GM12878 (cell line): Measurements from ENCODE around the gene MRPS35. TPM values are rescaled to one million over a fixed set of nuclear protein-coding genes. Genes with fewer than 3 reads are reported as not detected.

Source experiments
- ATAC-seq: fragments of 200-7000 bp; cut with Tn5 transposase; 3 replicates; pipeline ENCODE4 v1.9.1; 2020; ENCODE audit warnings: mild to moderate bottlenecking, moderate library complexity
- BruUV-seq: library from RNA; stranded (reverse); fragments of 400-500 nt; replicated peaks from 2 replicates; lab custom pipeline; 2021; lab: Mats Ljungman, UMichigan
- CTCF ChIA-PET: fragments of 300-600 bp; sonication (Branson Sonifier 250); formaldehyde crosslinking; extraction: SDS; loops from one replicate; lab custom pipeline; 2021; ENCODE audit warnings: inconsistent platforms; lab: Yijun Ruan, JAX
- POLR2A ChIA-PET: fragments of 350-600 bp; formaldehyde crosslinking; extraction: SDS; loops from one replicate; lab custom pipeline; 2021; ENCODE audit warnings: inconsistent platforms; lab: Charles Lee
- RAD21 ChIA-PET: fragments of 300-600 bp; sonication (Branson Sonifier 250); formaldehyde crosslinking; loops from one replicate; lab custom pipeline; 2023; ENCODE audit warnings: antibody characterized with exemption; ENCODE audit not compliant: unreplicated experiment; lab: Charles Lee
- SMC1A ChIA-PET: fragments of 300-600 bp; sonication (Branson Sonifier 250); formaldehyde crosslinking; loops from one replicate; lab custom pipeline; 2023; ENCODE audit not compliant: unreplicated experiment, uncharacterized antibody; lab: Charles Lee
- DNase-seq: peaks from one replicate; pipeline ENCODE4 v3.0.0-alpha.2; 2011; ENCODE audit warnings: low read depth, low spot score
- FAIRE-seq: peaks from 3 replicates; lab custom pipeline; 2011; peaks lifted over from hg19 to GRCh38; lab: Jason Lieb, UNC
- H2AFZ ChIP-seq: 2 replicates; pipeline ENCODE4 v1.6.0; 2011; ENCODE audit warnings: low read depth, low read length, control low read depth; ENCODE audit not compliant: control insufficient read depth
- H3K27ac ChIP-seq: 2 replicates; pipeline ENCODE4 v1.5.1; 2011; ENCODE audit warnings: control low read depth; ENCODE audit not compliant: control insufficient read depth, insufficient read depth
- H3K27me3 ChIP-seq, 2 experiments: replicated peaks in 1 of 2; 2 replicates each; pipeline versions ENCODE4 v1.6.0 to v1.6.1; 2011; ENCODE audit warnings: low read length in 1 of 2; ENCODE audit not compliant: control insufficient read depth in 2 of 2, insufficient read depth in 2 of 2
- H3K36me3 ChIP-seq, 2 experiments: 2 replicates each; pipeline ENCODE4 v1.5.1; 2011; ENCODE audit warnings: low read length in 1 of 2; ENCODE audit not compliant: control insufficient read depth in 2 of 2, insufficient read depth in 2 of 2
- H3K4me1 ChIP-seq: 2 replicates; pipeline ENCODE4 v1.6.1; 2011; ENCODE audit warnings: mild to moderate bottlenecking, low read length, moderate library complexity, mixed read lengths; ENCODE audit not compliant: control insufficient read depth, insufficient read depth
- H3K4me2 ChIP-seq: 2 replicates; pipeline ENCODE4 v1.6.0; 2011; ENCODE audit warnings: control low read depth; ENCODE audit not compliant: control insufficient read depth, insufficient read depth
- H3K4me3 ChIP-seq: fragments of 200-600 bp; sonication (generic); 2 replicates; pipeline ENCODE4 v1.5.1; 2016
- H3K79me2 ChIP-seq: 2 replicates; pipeline ENCODE4 v1.6.0; 2011; ENCODE audit warnings: low read length; ENCODE audit not compliant: control insufficient read depth, insufficient read depth
- H3K9ac ChIP-seq: 2 replicates; pipeline ENCODE4 v1.8.0; 2011; ENCODE audit warnings: low read length, control low read depth, mixed read lengths; ENCODE audit not compliant: control insufficient read depth, insufficient read depth
- H3K9me3 ChIP-seq: replicated peaks from 3 replicates; pipeline ENCODE4 v1.5.1; 2011; ENCODE audit warnings: mild to moderate bottlenecking, low read length; ENCODE audit not compliant: control insufficient read depth, insufficient read depth
- H4K20me1 ChIP-seq: 2 replicates; pipeline ENCODE4 v1.6.0; 2011; ENCODE audit not compliant: control insufficient read depth, insufficient read depth
- BACH1 ChIP-seq: fragments of 450-650 bp; IDR thresholded peaks from 2 replicates; pipeline ENCODE4 v1.6.1; 2017; ENCODE audit warnings: mild to moderate bottlenecking, borderline replicate concordance
- BCL11A ChIP-seq: IDR thresholded peaks from 2 replicates; pipeline ENCODE4 v1.6.1; 2011; ENCODE audit warnings: low read depth, low read length
- CBX5 ChIP-seq: sonication (generic); IDR thresholded peaks from 2 replicates; pipeline ENCODE4 v1.6.1; 2016; ENCODE audit warnings: low read depth, moderate library complexity, mild to moderate bottlenecking, inconsistent platforms
- CHD1 ChIP-seq: IDR thresholded peaks from 2 replicates; pipeline ENCODE4 v1.6.1; 2012; ENCODE audit warnings: low read depth, low read length, improper control_type of control experiment
- EGR1 ChIP-seq, 2 experiments: IDR thresholded peaks; 1 replicate in 1 of 2; 2 replicates in 1 of 2; pipeline ENCODE4 v1.6.1; 2011 to 2012; ENCODE audit warnings: low read depth in 2 of 2, low read length in 2 of 2, borderline replicate concordance in 1 of 2, mild to moderate bottlenecking in 1 of 2, moderate library complexity in 1 of 2
- FOS ChIP-seq: IDR thresholded peaks from 3 replicates; pipeline ENCODE4 v1.6.1; 2011; ENCODE audit warnings: borderline replicate concordance; ENCODE audit not compliant: insufficient read length; ENCODE audit errors: extremely low read depth
- HDAC2 ChIP-seq: fragments of 200-600 bp; sonication (generic); IDR thresholded peaks from 2 replicates; pipeline ENCODE4 v1.6.1; 2017
- HDAC6 ChIP-seq: fragments of 200-600 bp; sonication (generic); IDR thresholded peaks from one replicate; pipeline ENCODE4 v1.8.0; 2017; ENCODE audit warnings: antibody characterized with exemption; ENCODE audit not compliant: unreplicated experiment
- LARP7 ChIP-seq: fragments of 450-650 bp; IDR thresholded peaks from 2 replicates; pipeline ENCODE4 v1.6.1; 2017; ENCODE audit warnings: mild to moderate bottlenecking
- MLLT1 ChIP-seq: fragments of 450-650 bp; IDR thresholded peaks from 2 replicates; pipeline ENCODE4 v1.6.1; 2016; ENCODE audit warnings: mild to moderate bottlenecking
- MXI1 ChIP-seq: fragments of 150-350 bp; IDR thresholded peaks from 2 replicates; pipeline ENCODE4 v1.6.1; 2011; ENCODE audit warnings: low read depth, mild to moderate bottlenecking, inconsistent platforms, low read length, improper control_type of control experiment
- NBN ChIP-seq: fragments of 450-650 bp; IDR thresholded peaks from 2 replicates; pipeline ENCODE4 v1.6.1; 2016
- RBBP5 ChIP-seq: fragments of 200-600 bp; sonication (generic); conservative IDR thresholded peaks from 2 replicates; pipeline ENCODE4 v1.6.1; 2016
- RELA ChIP-seq: fragments of 450-650 bp; IDR thresholded peaks from 2 replicates; pipeline ENCODE4 v1.8.0; 2014; ENCODE audit warnings: borderline replicate concordance; ENCODE audit not compliant: partially characterized antibody
- SP1 ChIP-seq: IDR thresholded peaks from one replicate; pipeline ENCODE4 v1.6.1; 2011; ENCODE audit warnings: low read depth, low read length
- TCF7 ChIP-seq: IDR thresholded peaks from 2 replicates; pipeline ENCODE4 v1.6.1; 2014; ENCODE audit warnings: antibody characterized with exemption, borderline replicate concordance
- ZBED1 ChIP-seq: IDR thresholded peaks from 2 replicates; pipeline ENCODE4 v1.6.1; 2016; ENCODE audit warnings: borderline replicate concordance
- ZNF24 ChIP-seq: fragments of 450-650 bp; IDR thresholded peaks from 2 replicates; pipeline ENCODE4 v1.6.1; 2017; ENCODE audit warnings: antibody characterized with exemption, mild to moderate bottlenecking
- WGBS: methylation state at CpG from one replicate; pipeline ENCODE4 v1.1.6; 2016; ENCODE audit warnings: low lambda C conversion rate; ENCODE audit not compliant: insufficient replicate concordance, insufficient coverage; ENCODE audit errors: missing lambda C conversion rate; 5-methylcytosine and 5-hydroxymethylcytosine counted together
- in situ Hi-C: fragments of 300-500 bp; cut with MboI; formaldehyde crosslinking; loops from 9 replicates; pipeline ENCODE4 v1.14.3; 2018; ENCODE audit warnings: mixed read lengths
- intact Hi-C: fragments of 100-400 bp; cut with micrococcal nuclease; formaldehyde crosslinking; loops from one replicate; pipeline ENCODE4 v1.14.2; 2022; ENCODE audit not compliant: unreplicated experiment
- polyA plus RNA-seq, 11 experiments: library from polyadenylated mRNA; depleted of rRNA in 4 of 11; unstranded in 6 of 11; stranded (reverse) in 5 of 11; fragments of >200 nt; fragmentation: Nextera tagmentation in 4 of 11; fragmentation: Illumina TruSeq in 1 of 11; extraction: Ambion mirVana in 4 of 11; extraction: Trizol in 1 of 11; gene quantifications; 1 replicate in 1 of 11; 2 replicates in 10 of 11; pipeline versions ENCODE4 v1.2.1 to v1.2.3, GENCODE V29; 2011 to 2016; ENCODE audit warnings: inconsistent platforms in 2 of 11, missing spikeins in 2 of 11, low read depth in 1 of 11
- total RNA-seq, 4 experiments: library from RNA; depleted of rRNA in 3 of 4; stranded (reverse); fragments of >200 nt in 3 of 4; fragmentation: Illumina TruSeq in 1 of 4; extraction: Trizol in 1 of 4; gene quantifications; 2 replicates each; pipeline versions ENCODE4 v1.2.1 to v1.2.3, GENCODE V29; 2013 to 2021
- TF ChIP-seq, protein P1 (sequence below): fragments of 450-650 bp; IDR thresholded peaks from 2 replicates; pipeline ENCODE4 v1.6.1; 2014; ENCODE audit warnings: mild to moderate bottlenecking
- TF ChIP-seq, protein P2 (sequence below): IDR thresholded peaks from 2 replicates; pipeline ENCODE4 v1.6.1; 2012; ENCODE audit warnings: low read depth, low read length, improper control_type of control experiment

MRPS35 gene
- total and polyA plus RNA-seq, 10 of the 15 experiments (the other 5 are each of a cell fraction or from before 2014, with no cell fraction given) = 45.7 to 111 (median 67.1) TPM

GRCh38 chr12:27797301-27798025 lies 86.8 kb downstream of the MRPS35 start:
- 98% methylated on average over 24 of the region's 24 CpGs for WGBS
- ATAC-seq = no peak
- RAD21 ChIA-PET = interaction anchor here (0.5 kb wide), 1 partner anchor 10 kb away, joined by 3 read pairs; no protein-coding TSS in a partner anchor

DNA sequence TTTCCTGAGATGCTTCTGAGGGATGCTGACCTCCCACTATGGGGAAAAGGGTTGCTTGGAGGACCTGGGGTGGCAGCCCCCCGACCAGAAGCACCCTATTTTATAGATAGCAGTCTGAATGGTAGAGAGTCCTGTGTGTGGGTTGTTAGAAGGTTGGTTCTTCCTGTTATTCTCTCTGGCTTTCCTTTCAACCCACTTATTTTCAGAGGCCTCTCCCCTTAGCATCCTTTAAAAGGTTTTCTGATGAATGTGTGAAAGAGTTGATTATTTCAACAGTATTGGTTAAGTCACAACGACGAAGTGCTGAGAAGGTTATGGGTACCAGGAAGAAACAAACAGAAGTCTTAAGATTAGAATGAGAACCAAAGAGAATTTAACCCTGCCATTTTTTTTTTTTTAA lies 90.2 kb downstream of the MRPS35 start:
- intact Hi-C loops = no loop called here
- POLR2A ChIA-PET = no interaction called here
- BruUV-seq = no TSS peak
- TF ChIP-seq BCL11A (no peak), CHD1 (no peak), ZNF24 (no peak), MLLT1 (no peak), EGR1 (IDR thresholded peaks at IDR 0.05; ENCODE audit: borderline replicate concordance in 1 of 2, low read depth in 2 of 2, low read length in 2 of 2) (no peak), NBN (no peak), LARP7 (no peak), TCF7 (no peak), HDAC6 (no peak)
- TF ChIP-seq, protein P1, sequence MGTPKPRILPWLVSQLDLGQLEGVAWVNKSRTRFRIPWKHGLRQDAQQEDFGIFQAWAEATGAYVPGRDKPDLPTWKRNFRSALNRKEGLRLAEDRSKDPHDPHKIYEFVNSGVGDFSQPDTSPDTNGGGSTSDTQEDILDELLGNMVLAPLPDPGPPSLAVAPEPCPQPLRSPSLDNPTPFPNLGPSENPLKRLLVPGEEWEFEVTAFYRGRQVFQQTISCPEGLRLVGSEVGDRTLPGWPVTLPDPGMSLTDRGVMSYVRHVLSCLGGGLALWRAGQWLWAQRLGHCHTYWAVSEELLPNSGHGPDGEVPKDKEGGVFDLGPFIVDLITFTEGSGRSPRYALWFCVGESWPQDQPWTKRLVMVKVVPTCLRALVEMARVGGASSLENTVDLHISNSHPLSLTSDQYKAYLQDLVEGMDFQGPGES = no peak
- TF ChIP-seq, protein P2, sequence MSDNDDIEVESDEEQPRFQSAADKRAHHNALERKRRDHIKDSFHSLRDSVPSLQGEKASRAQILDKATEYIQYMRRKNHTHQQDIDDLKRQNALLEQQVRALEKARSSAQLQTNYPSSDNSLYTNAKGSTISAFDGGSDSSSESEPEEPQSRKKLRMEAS = no peak

More at GRCh38 chr12:27797301-27798025, 86.8 kb downstream of the MRPS35 start:
- POLR2A ChIA-PET = no interaction called here
- Histone ChIP-seq H4K20me1 (no peaks in the 10 kb centered on the region), H2AFZ (no peak overlapping the region), H3K4me3 (no peak overlapping the region), H3K9ac (no peak overlapping the region), H3K4me1 (no peaks in the 10 kb centered on the region), H3K27ac (no peak overlapping the region), H3K9me3 (no peaks in the 10 kb centered on the region)
- SMC1A ChIA-PET = no interaction called here
- DNase-seq = no peak
- CTCF ChIA-PET = no interaction called here
- BruUV-seq = no TSS peak
- TF ChIP-seq SP1 (no peak), RBBP5 (no peak), HDAC2 (no peak), RELA (no peak), MXI1 (no peak), FOS (no peak), CBX5 (no peak), ZBED1 (no peak), BACH1 (no peak)
- TF ChIP-seq, all 136 proteins: peak for 0
- Histone ChIP-seq H3K27me3 (no peaks in the 10 kb centered on the region), H3K79me2 (no peaks in the 10 kb centered on the region), H3K36me3 (peaks cover 0 to 28% of the 10 kb centered on the region in 2 experiments; a peak in 3 of 4 replicates), H3K4me2 (no peak overlapping the region)
- FAIRE-seq = no peak
- intact Hi-C loops = no loop called here
- in situ Hi-C loops = no loop called here

More for the DNA sequence above, 90.2 kb downstream of the MRPS35 start:
- ATAC-seq (no peak), FAIRE-seq (no peak), DNase-seq (no peak)
- H3K27me3 ChIP-seq = no peaks in the 10 kb centered on the region
- peaks cover 0 to 18% of the 10 kb centered on the region in 2 experiments; a peak in 3 of 4 replicates for H3K36me3 ChIP-seq
- WGBS = 95% methylated on average over 3 of the region's 3 CpGs
- H3K27ac ChIP-seq = no peak overlapping the region
- no peaks in the 10 kb centered on the region for H3K79me2 ChIP-seq
- H2AFZ ChIP-seq = no peak overlapping the region
- ChIA-PET CTCF (interaction anchor here (2.0 kb wide), 1 partner anchor 20 kb away, joined by 16 read pairs; no protein-coding TSS in a partner anchor), SMC1A (no interaction called here), RAD21 (no interaction called here)
- H3K4me2 ChIP-seq = no peak overlapping the region
- no peaks in the 10 kb centered on the region for H3K9me3 ChIP-seq
- H3K4me1 ChIP-seq = no peaks in the 10 kb centered on the region
- H4K20me1 ChIP-seq = no peaks in the 10 kb centered on the region
- in situ Hi-C loops = no loop called here
- H3K4me3 ChIP-seq = no peak overlapping the region
- no peak overlapping the region for H3K9ac ChIP-seq
